GM12878 (cell line): ENCODE results near the gene GLYAT. TPM values are rescaled to one million over a fixed set of nuclear protein-coding genes. Genes with fewer than 3 reads are reported as not detected.

ENCODE experiments used
- ATAC-seq: fragments of 200-7000 bp; cut with Tn5 transposase; 3 replicates; pipeline ENCODE4 v1.9.1; 2020; ENCODE audit warnings: mild to moderate bottlenecking, moderate library complexity
- BruUV-seq: library from RNA; stranded (reverse); fragments of 400-500 nt; replicated peaks from 2 replicates; lab custom pipeline; 2021; lab: Mats Ljungman, UMichigan
- CTCF ChIA-PET: fragments of 300-600 bp; sonication (Branson Sonifier 250); formaldehyde crosslinking; extraction: SDS; loops from one replicate; lab custom pipeline; 2021; ENCODE audit warnings: inconsistent platforms; lab: Yijun Ruan, JAX
- POLR2A ChIA-PET: fragments of 350-600 bp; formaldehyde crosslinking; extraction: SDS; loops from one replicate; lab custom pipeline; 2021; ENCODE audit warnings: inconsistent platforms; lab: Charles Lee
- RAD21 ChIA-PET: fragments of 300-600 bp; sonication (Branson Sonifier 250); formaldehyde crosslinking; loops from one replicate; lab custom pipeline; 2023; ENCODE audit warnings: antibody characterized with exemption; ENCODE audit not compliant: unreplicated experiment; lab: Charles Lee
- SMC1A ChIA-PET: fragments of 300-600 bp; sonication (Branson Sonifier 250); formaldehyde crosslinking; loops from one replicate; lab custom pipeline; 2023; ENCODE audit not compliant: unreplicated experiment, uncharacterized antibody; lab: Charles Lee
- DNase-seq: peaks from one replicate; pipeline ENCODE4 v3.0.0-alpha.2; 2011; ENCODE audit warnings: low read depth, low spot score
- FAIRE-seq: peaks from 3 replicates; lab custom pipeline; 2011; peaks lifted over from hg19 to GRCh38; lab: Jason Lieb, UNC
- H2AFZ ChIP-seq: 2 replicates; pipeline ENCODE4 v1.6.0; 2011; ENCODE audit warnings: low read depth, low read length, control low read depth; ENCODE audit not compliant: control insufficient read depth
- H3K27ac ChIP-seq: 2 replicates; pipeline ENCODE4 v1.5.1; 2011; ENCODE audit warnings: control low read depth; ENCODE audit not compliant: control insufficient read depth, insufficient read depth
- H3K27me3 ChIP-seq, 2 experiments: replicated peaks in 1 of 2; 2 replicates each; pipeline versions ENCODE4 v1.6.0 to v1.6.1; 2011; ENCODE audit warnings: low read length in 1 of 2; ENCODE audit not compliant: control insufficient read depth in 2 of 2, insufficient read depth in 2 of 2
- H3K36me3 ChIP-seq, 2 experiments: 2 replicates each; pipeline ENCODE4 v1.5.1; 2011; ENCODE audit warnings: low read length in 1 of 2; ENCODE audit not compliant: control insufficient read depth in 2 of 2, insufficient read depth in 2 of 2
- H3K4me1 ChIP-seq: 2 replicates; pipeline ENCODE4 v1.6.1; 2011; ENCODE audit warnings: mild to moderate bottlenecking, low read length, moderate library complexity, mixed read lengths; ENCODE audit not compliant: control insufficient read depth, insufficient read depth
- H3K4me2 ChIP-seq: 2 replicates; pipeline ENCODE4 v1.6.0; 2011; ENCODE audit warnings: control low read depth; ENCODE audit not compliant: control insufficient read depth, insufficient read depth
- H3K4me3 ChIP-seq: fragments of 200-600 bp; sonication (generic); 2 replicates; pipeline ENCODE4 v1.5.1; 2016
- H3K79me2 ChIP-seq: 2 replicates; pipeline ENCODE4 v1.6.0; 2011; ENCODE audit warnings: low read length; ENCODE audit not compliant: control insufficient read depth, insufficient read depth
- H3K9ac ChIP-seq: 2 replicates; pipeline ENCODE4 v1.8.0; 2011; ENCODE audit warnings: low read length, control low read depth, mixed read lengths; ENCODE audit not compliant: control insufficient read depth, insufficient read depth
- H3K9me3 ChIP-seq: replicated peaks from 3 replicates; pipeline ENCODE4 v1.5.1; 2011; ENCODE audit warnings: mild to moderate bottlenecking, low read length; ENCODE audit not compliant: control insufficient read depth, insufficient read depth
- H4K20me1 ChIP-seq: 2 replicates; pipeline ENCODE4 v1.6.0; 2011; ENCODE audit not compliant: control insufficient read depth, insufficient read depth
- BMI1 ChIP-seq: fragments of 450-650 bp; IDR thresholded peaks from 2 replicates; pipeline ENCODE4 v1.6.1; 2016; ENCODE audit warnings: mild to moderate bottlenecking, moderate library complexity, borderline replicate concordance
- E4F1 ChIP-seq: fragments of 450-650 bp; IDR thresholded peaks from 2 replicates; pipeline ENCODE4 v1.6.1; 2018; ENCODE audit warnings: borderline replicate concordance, mild to moderate bottlenecking; ENCODE audit not compliant: partially characterized antibody
- KAT2A ChIP-seq: conservative IDR thresholded peaks from 2 replicates; pipeline ENCODE4 v1.6.1; 2011; ENCODE audit warnings: low read depth, low read length; ENCODE audit not compliant: control insufficient read depth
- MTA3 ChIP-seq: IDR thresholded peaks from 2 replicates; pipeline ENCODE4 v1.6.1; 2012; ENCODE audit warnings: low read length, inconsistent platforms, borderline replicate concordance
- NR2C2 ChIP-seq: IDR thresholded peaks from 2 replicates; pipeline ENCODE4 v1.6.1; 2011; ENCODE audit warnings: borderline replicate concordance, low read depth; ENCODE audit not compliant: control insufficient read depth, insufficient read length
- POLR2AphosphoS2 ChIP-seq: IDR thresholded peaks from 2 replicates; pipeline ENCODE4 v1.6.1; 2011; ENCODE audit warnings: low read depth, mild to moderate bottlenecking, low read length, improper control_type of control experiment, moderate library complexity
- PRDM15 ChIP-seq: fragments of 450-650 bp; formaldehyde crosslinking; IDR thresholded peaks from 2 replicates; pipeline ENCODE4 v1.4.0; 2020; ENCODE audit warnings: mild to moderate bottlenecking, moderate library complexity
- REST ChIP-seq: IDR thresholded peaks from 2 replicates; pipeline ENCODE4 v1.6.1; 2012; ENCODE audit warnings: mild to moderate bottlenecking, low read depth, low read length
- SP1 ChIP-seq: IDR thresholded peaks from one replicate; pipeline ENCODE4 v1.6.1; 2011; ENCODE audit warnings: low read depth, low read length
- SUZ12 ChIP-seq: fragments of 200-600 bp; sonication (generic); IDR thresholded peaks from one replicate; pipeline ENCODE4 v1.6.1; 2018; ENCODE audit warnings: antibody characterized with exemption, mild to moderate bottlenecking; ENCODE audit not compliant: unreplicated experiment
- TAF1 ChIP-seq: IDR thresholded peaks from 2 replicates; pipeline ENCODE4 v1.6.1; 2011; ENCODE audit warnings: mild to moderate bottlenecking, low read depth, low read length, borderline replicate concordance
- TBL1XR1 ChIP-seq: IDR thresholded peaks from 2 replicates; pipeline ENCODE4 v1.6.1; 2012; ENCODE audit warnings: low read depth, low read length, improper control_type of control experiment
- WGBS: methylation state at CpG from one replicate; pipeline ENCODE4 v1.1.6; 2016; ENCODE audit warnings: low lambda C conversion rate; ENCODE audit not compliant: insufficient replicate concordance, insufficient coverage; ENCODE audit errors: missing lambda C conversion rate; 5-methylcytosine and 5-hydroxymethylcytosine counted together
- in situ Hi-C: fragments of 300-500 bp; cut with MboI; formaldehyde crosslinking; loops from 9 replicates; pipeline ENCODE4 v1.14.3; 2018; ENCODE audit warnings: mixed read lengths
- intact Hi-C: fragments of 100-400 bp; cut with micrococcal nuclease; formaldehyde crosslinking; loops from one replicate; pipeline ENCODE4 v1.14.2; 2022; ENCODE audit not compliant: unreplicated experiment
- polyA plus RNA-seq, 11 experiments: library from polyadenylated mRNA; depleted of rRNA in 4 of 11; unstranded in 6 of 11; stranded (reverse) in 5 of 11; fragments of >200 nt; fragmentation: Nextera tagmentation in 4 of 11; fragmentation: Illumina TruSeq in 1 of 11; extraction: Ambion mirVana in 4 of 11; extraction: Trizol in 1 of 11; gene quantifications; 1 replicate in 1 of 11; 2 replicates in 10 of 11; pipeline versions ENCODE4 v1.2.1 to v1.2.3, GENCODE V29; 2011 to 2016; ENCODE audit warnings: inconsistent platforms in 2 of 11, missing spikeins in 2 of 11, low read depth in 1 of 11
- total RNA-seq, 4 experiments: library from RNA; depleted of rRNA in 3 of 4; stranded (reverse); fragments of >200 nt in 3 of 4; fragmentation: Illumina TruSeq in 1 of 4; extraction: Trizol in 1 of 4; gene quantifications; 2 replicates each; pipeline versions ENCODE4 v1.2.1 to v1.2.3, GENCODE V29; 2013 to 2021

GLYAT gene
- total and polyA plus RNA-seq, 10 of the 15 experiments (the other 5 are each of a cell fraction or from before 2014, with no cell fraction given): 0.18 TPM; not detected in 9

- Histone ChIP-seq H4K20me1 (no peaks in the 10 kb centered on the region), H3K79me2 (no peaks in the 10 kb centered on the region), H3K36me3 (no peaks in the 10 kb centered on the region), H3K4me3 (no peak overlapping the region), H3K27me3 (no peaks in the 10 kb centered on the region), H3K4me2 (no peak overlapping the region), H3K9ac (no peak overlapping the region), H2AFZ (no peak overlapping the region), H3K27ac (no peak overlapping the region), H3K9me3 (no peaks in the 10 kb centered on the region; the same call in 2 of the 3 replicates), H3K4me1 (no peaks in the 10 kb centered on the region)
- ATAC-seq (no peak), DNase-seq (no peak), FAIRE-seq (no peak)
- ChIA-PET POLR2A (no interaction called here), CTCF (interaction anchor here (0.6 to 1.5 kb wide), 3 partner anchors 24 to 79 kb away, joined by 3 to 5 read pairs (median 4); no protein-coding TSS in a partner anchor), SMC1A (interaction anchor here (0.5 to 0.9 kb wide), 2 partner anchors 17 to 270 kb away, joined by 3 read pairs; no protein-coding TSS in a partner anchor), RAD21 (no interaction called here)
- intact Hi-C loops: no loop called here
- in situ Hi-C loops: no loop called here
- BruUV-seq: no TSS peak
- WGBS: 26% methylated on average over 3 of the region's 3 CpGs
- TF ChIP-seq TAF1 (no peak), BMI1 (no peak), TBL1XR1 (no peak), MTA3 (no peak), PRDM15 (no peak), NR2C2 (no peak), KAT2A (no peak), POLR2AphosphoS2 (no peak), REST (no peak), E4F1 (no peak), SP1 (no peak), SUZ12 (no peak)
These were observed 24.0 kb downstream of the GLYAT start for GRCh38 chr11:58707767-58708166.
